ENCODE measurements around the gene SDR9C7. TPM values are rescaled to one million over a fixed set of nuclear protein-coding genes. Genes with fewer than 3 reads are reported as not detected.
"Not testable (repeated sequence)": the region's sequence is repeated elsewhere in the genome, so short reads cannot be mapped to it uniquely, and the experiment has no call there.

The SDR9C7 gene
- total RNA-seq (2021; fragmentation: NEBNext Ultra II Directional; extraction: Animal tissue kit (Norgen Biotek cat#: 25700)), result not detected
- long read RNA-seq, result 0 reads

- TF ChIP-seq CTCF (IDR thresholded peaks at IDR 0.05), result no peak
- DNase-seq, result no peak
- Mint-ChIP-seq H3K4me3 (no peak within 1 kb of the TSS), H3K36me3 (ENCODE audit: low read depth) (no peaks in the 10 kb centered on the region), H3K4me1 (ENCODE audit: low read depth) (peaks cover 6% of the 10 kb centered on the region; the same call in 1 of the 2 replicates), H3K27ac (no peak within 1 kb of the TSS), H3K9me3 (no peaks in the 10 kb centered on the region), H3K27me3 (ENCODE audit: insufficient read depth) (peaks cover 31% of the 10 kb centered on the region)
Measured at GRCh38 chr12:56933826-56934625, at the start of gene SDR9C7. Gene SDR9C7 (minus strand): TSS chr12:56934408. CDS start chr12:56934261, 147 bp downstream.

GRCh38 chr12:56983386-56983785 lies 49.2 kb upstream of the SDR9C7 start:
- H3K27me3 Mint-ChIP-seq (ENCODE audit: insufficient read depth), result peaks cover 15% of the 10 kb centered on the region

GRCh38 chr12:56982578-56983236 lies 48.5 kb upstream of the SDR9C7 start:
- not testable (repeated sequence) for H3K4me3 Mint-ChIP-seq; H3K9me3 Mint-ChIP-seq; H3K27ac Mint-ChIP-seq; H3K36me3 Mint-ChIP-seq (ENCODE audit: low read depth); DNase-seq
- Mint-ChIP-seq H3K4me1 (ENCODE audit: low read depth) (peaks cover 19% of the 10 kb centered on the region), H3K27me3 (ENCODE audit: insufficient read depth) (peaks cover 13% of the 10 kb centered on the region)

More at GRCh38 chr12:56983386-56983785, 49.2 kb upstream of the SDR9C7 start:
- no peak overlapping the region for H3K27ac Mint-ChIP-seq
- TF ChIP-seq CTCF (IDR thresholded peaks at IDR 0.05), result no peak
- H3K4me1 Mint-ChIP-seq (ENCODE audit: low read depth), result peaks cover 26% of the 10 kb centered on the region
- no peaks in the 10 kb centered on the region for H3K36me3 Mint-ChIP-seq (ENCODE audit: low read depth)
- H3K9me3 Mint-ChIP-seq, result no peaks in the 10 kb centered on the region
- no peak overlapping the region for H3K4me3 Mint-ChIP-seq
- no peak for DNase-seq

- no peaks in the 10 kb centered on the region for H3K36me3 Mint-ChIP-seq (ENCODE audit: low read depth)
- H3K4me3 Mint-ChIP-seq, result no peak overlapping the region
- H3K27ac Mint-ChIP-seq, result no peak overlapping the region
- peaks cover 14% of the 10 kb centered on the region for H3K27me3 Mint-ChIP-seq (ENCODE audit: insufficient read depth)
- H3K4me1 Mint-ChIP-seq (ENCODE audit: low read depth), result peaks cover 15% of the 10 kb centered on the region
- no peaks in the 10 kb centered on the region for H3K9me3 Mint-ChIP-seq
- DNase-seq, result no peak
- TF ChIP-seq CTCF (IDR thresholded peaks at IDR 0.05), result no peak
Measured at GRCh38 chr12:56980941-56981530, 46.8 kb upstream of the SDR9C7 start.

GRCh38 chr12:56980268-56980667 lies 46.1 kb upstream of the SDR9C7 start:
- Mint-ChIP-seq H3K36me3 (ENCODE audit: low read depth) (no peaks in the 10 kb centered on the region), H3K4me3 (no peak overlapping the region), H3K9me3 (no peaks in the 10 kb centered on the region), H3K27me3 (ENCODE audit: insufficient read depth) (peaks cover 17% of the 10 kb centered on the region), H3K27ac (no peak overlapping the region), H3K4me1 (ENCODE audit: low read depth) (peaks cover 9% of the 10 kb centered on the region)
- TF ChIP-seq CTCF (IDR thresholded peaks at IDR 0.05), result no peak
- DNase-seq, result no peak
